ENCODE measurements around the gene SYK.
"Not testable (repeated sequence)": the region's sequence is repeated elsewhere in the genome, so short reads cannot be mapped to it uniquely, and the experiment has no call there.

SYK gene

DNA sequence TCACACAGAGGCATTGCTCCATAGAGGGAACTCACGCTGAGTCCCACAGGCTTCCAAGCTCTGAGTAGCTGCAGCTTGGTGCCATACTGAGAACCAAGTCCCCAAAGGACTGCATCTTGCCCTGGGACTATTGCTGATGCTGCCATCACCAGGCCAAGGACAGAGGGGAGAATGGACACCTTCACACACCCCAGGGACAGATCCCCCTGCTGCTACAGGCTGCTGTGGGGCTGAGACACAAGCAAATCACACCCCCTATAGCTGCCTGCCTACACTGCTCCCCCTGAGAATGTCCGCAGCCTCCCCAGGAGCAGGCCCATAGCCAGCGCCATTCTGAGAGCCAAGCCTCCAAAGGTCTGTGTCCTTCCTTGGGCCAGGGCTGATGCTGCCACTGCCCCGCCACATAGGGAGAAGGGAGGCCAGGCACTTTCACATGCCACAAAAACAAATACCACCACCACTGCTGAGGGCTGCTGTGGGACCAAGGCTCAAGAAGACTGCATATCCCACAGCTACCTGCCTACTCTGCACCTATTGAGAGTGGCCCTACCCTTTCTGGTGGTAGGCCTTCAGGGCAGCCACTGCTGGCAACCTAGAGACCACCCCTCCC is 81.5 kb downstream of the SYK start:
- no peak for DNase-seq

DNA sequence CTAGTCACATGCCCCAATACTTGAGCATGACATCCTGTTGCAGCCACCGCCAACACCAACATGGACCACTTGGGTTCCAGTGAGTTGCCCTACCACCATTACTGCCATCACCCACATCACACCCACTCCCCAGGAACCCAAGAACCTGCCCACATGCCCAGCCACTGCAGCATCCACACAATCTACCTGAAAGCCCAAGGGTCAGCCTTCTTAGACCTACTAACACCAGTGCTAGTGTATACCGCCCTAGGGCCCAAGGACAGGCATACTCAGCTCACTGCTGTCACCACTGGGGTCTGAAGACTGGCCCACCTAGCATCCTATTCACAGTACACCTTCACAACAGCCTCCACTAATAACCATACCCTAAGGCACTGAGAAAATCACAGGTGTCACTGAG is 82.0 kb downstream of the SYK start:
- DNase-seq: no peak

DNA sequence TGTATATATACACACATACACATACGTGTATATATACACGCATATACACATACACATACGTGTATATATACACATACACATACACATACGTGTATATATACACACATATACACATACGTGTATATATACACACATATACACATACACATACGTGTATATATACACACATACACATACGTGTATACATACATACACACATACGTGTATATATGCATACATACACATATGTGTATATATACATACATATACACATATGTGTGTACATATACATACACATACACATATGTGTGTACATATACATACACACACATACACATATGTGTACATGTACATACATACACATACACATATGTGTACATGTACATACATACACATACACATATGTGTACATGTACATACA is 82.6 kb downstream of the SYK start:
- no peak for DNase-seq

DNA sequence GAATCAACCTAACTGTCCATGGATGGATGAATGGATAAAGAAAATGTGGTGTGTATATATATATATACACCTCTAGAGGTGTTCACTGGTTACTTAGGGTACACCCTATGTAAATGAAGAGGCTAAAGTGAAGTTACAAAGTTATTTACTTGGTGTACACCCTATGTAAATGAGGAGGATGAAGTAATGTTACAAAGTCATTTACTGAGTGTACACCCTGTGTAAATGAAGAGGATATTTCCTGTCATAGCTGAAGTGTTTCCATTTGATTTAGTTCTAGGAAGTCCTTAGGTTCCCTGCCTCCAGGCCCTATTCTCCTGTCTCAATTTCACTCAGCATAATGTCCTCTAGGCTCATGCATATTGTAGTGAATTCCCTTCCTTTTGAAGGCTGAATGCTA is 85.2 kb downstream of the SYK start:
- DNase-seq: not testable (repeated sequence)

DNA sequence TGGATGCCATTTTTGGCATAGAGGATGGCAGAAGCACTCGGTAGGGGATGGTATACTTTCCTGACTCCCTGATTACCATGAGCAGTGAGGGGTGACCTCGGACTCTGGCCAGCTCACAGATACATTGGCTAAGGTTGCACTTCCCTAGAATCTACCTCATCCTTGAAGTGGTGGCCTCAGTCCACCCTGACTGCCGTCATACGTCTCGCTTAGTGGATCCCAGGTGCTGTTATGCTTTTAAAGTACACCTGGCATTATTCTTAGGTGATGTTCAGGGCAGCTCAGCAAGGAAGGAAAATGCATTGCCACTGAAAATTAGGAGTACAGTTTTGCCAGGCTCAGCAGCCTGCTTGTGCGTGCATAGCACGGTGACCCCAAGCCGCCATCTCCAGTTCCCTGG is 87.3 kb downstream of the SYK start:
- no peak for DNase-seq

DNA sequence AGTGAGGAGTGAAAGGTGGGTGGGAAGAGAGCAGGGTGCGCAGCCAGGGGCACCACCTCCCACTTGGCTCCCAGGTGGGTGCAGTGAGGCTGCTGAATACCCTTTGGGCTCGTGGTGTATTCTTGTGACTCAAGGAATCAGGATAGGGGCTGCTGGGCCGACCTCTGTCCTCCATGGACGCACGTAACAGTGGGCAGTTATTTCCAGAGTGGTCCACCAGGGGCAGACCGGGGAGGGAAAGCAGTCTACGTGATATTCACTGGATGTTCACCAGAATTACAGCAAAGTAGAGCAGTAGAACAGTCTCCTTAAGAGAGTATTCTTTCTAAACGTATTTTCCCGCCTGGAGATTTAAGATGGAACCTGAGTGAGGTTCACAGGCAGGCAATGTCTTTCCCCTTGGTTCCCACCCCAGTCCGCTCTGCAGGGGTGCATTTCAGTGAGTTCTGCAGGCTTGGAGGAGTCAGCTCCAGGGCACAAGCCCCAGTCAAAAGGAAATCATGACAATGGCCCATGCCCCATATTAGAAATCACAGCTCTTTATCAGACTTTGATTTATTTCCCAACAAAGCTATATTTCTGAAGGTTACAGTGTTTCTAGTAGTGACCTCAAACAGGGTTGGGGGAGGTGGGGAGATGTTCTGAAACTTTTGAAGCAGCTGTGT is 88.7 kb downstream of the SYK start:
- DNase-seq: no peak

DNA sequence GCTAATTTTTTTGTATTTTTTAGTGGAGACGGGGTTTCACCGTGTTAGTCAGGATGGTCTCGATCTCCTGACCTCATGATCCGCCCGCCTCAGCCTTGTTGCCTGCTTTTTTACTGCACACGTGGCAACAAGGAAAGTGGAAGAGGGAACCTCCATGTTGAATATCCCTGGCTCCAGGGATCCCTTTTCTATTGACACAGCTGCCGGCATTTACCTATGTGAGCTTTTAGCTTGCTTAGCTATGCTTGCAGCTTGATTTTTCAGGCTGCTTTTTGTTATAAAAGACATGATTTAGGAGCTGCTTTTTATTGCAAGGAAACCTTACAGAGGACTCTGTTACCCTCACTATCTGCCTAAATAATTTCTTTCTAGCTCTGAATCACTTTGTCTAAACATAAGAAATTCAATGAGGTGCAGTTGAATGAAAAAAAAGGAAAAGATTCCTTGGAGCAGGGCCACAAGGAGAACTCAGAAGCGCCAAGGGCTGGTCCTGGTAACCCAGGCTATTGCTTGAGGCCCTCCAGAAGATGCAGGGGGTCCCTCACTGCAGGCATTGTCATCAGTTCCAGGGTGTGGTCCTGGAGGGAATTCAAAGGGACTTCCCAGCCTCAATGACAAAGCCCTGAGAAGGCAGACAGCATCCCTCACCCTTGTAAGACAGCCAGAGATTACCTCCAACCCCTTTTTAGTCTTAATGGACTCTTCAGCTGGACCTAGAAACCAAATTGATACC is 89.9 kb downstream of the SYK start:
- DNase-seq: no peak

DNA sequence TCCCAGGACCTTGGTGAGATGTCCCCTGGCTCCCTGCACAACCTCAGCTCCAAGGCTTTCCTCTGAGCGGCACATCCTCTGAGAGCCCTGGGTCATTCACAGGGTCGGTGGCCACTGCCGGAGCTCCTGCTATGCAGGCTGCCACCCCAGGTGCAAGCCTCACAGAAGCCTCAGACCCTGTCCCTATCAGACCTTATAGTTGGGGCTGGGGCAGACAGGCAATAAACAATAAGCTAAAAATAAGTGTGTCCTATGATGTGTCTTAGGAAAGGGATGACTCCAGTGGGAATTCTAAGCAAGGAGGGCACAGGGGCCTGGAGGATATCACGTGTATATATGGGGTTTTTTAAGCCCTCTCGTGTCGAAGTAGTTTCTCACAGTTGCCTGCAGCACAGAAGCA is 91.3 kb downstream of the SYK start:
- DNase-seq: no peak

DNA sequence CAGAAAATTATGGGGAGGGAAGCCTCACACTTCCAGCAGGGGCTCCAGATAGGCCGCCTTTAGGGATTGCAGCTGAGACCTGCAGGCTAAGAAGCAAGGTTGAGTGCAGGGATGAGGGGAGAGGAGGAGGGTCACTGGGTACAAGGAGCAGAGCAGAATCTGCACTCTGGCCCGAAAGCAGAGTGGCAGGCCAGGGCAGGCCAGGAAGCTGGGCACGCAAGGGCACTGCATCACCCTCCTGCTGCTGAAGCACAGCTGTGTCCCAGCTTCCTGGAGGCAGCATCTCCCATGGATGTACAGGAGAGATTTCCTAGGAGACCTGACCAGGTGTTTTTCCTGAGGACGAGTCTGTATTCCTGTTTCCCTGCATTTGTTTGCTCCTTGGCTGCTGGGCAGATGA is 92.1 kb downstream of the SYK start:
- DNase-seq: no peak

DNA sequence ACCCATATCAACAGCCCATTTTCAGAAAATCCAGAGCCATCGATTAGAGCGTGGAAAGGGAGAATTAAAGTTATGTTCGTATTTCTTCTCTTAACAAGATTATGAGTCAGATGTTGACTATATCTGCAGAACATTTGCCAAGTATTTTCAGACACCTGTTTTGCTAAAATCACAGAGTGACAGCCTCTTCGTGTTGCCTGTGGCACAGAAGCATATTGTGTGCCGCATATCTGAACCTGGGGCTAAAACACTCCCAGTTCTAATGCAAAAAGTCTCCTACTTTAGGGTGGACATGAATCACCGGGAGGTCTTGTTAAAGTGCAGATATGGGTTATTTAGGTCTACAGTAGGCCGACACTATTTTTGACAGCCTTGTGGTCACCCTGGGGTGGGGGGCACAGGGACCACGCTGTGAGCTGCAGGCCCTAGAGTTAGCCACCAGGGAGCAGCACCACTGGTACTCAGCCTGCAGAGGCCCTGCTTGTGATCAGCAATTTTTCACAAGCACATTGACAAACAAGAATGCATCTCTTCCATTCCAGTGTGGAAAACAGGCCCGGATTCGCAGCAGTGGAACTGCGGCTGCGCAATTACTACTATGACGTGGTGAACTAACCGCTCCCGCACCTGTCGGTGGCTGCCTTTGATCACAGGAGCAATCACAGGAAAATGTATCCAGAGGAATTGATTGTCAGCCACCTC is 93.5 kb downstream of the SYK start:
- DNase-seq: no peak

DNA sequence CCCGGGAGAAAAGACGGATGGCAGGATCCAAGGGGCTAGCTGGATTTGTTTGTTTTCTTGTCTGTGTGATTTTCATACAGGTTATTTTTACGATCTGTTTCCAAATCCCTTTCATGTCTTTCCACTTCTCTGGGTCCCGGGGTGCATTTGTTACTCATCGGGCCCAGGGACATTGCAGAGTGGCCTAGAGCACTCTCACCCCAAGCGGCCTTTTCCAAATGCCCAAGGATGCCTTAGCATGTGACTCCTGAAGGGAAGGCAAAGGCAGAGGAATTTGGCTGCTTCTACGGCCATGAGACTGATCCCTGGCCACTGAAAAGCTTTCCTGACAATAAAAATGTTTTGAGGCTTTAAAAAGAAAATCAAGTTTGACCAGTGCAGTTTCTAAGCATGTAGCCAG is 94.2 kb downstream of the SYK start:
- DNase-seq: no peak

DNA sequence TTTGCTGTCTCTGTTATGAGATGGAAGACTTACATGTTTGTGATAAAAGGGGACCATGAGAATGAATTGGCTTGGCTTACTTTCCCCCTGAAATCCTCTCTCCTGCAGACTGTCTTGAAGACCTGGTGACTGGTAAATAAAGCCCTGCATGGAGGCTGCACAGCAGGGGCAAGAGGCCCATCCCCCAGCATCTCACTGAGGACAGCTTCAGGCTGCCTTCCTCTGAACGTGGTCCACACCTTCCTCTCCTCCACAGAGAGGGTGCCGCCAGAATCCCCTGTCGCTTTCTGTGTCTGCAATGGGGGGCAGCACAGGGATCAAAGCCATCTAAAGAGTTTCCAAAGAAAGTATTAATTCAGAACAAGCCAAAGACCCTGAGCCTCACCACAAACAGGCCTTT is 94.6 kb downstream of the SYK start:
- no peak for DNase-seq

DNA sequence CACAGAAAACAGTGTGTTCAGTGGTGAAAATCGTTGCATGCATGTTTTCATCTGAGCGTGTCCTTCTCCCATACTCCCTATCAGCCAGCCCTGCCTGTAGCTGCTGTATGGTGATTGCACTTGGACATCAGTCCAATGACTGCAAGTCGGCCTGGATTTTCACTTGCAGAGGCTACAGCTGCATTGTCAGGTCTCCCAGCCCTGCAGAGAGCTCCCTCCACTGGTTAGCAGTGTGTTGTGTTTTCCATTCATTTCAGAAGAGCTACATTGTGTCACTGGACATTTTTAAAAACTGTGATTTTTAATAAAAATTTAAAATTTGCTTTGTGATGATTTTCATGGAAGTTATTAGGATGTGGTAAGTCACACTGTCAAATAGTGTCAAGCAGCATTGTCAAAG is 96.6 kb downstream of the SYK start:
- DNase-seq: no peak

DNA sequence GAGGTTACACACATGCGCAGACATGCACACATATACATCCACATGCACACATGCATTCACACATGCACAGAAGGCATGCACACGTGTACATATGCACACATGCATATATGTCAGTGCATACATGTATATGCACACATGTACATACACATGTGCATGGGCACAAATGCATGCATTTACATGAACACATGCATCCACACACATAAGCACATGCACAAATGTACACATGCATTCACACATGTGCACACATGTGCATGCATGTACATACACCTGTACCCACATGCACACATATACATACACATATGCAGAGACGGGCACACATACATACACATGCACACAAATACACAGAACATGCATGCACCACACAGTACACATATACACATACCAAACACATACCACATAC is 97.7 kb downstream of the SYK start:
- no peak for DNase-seq

DNA sequence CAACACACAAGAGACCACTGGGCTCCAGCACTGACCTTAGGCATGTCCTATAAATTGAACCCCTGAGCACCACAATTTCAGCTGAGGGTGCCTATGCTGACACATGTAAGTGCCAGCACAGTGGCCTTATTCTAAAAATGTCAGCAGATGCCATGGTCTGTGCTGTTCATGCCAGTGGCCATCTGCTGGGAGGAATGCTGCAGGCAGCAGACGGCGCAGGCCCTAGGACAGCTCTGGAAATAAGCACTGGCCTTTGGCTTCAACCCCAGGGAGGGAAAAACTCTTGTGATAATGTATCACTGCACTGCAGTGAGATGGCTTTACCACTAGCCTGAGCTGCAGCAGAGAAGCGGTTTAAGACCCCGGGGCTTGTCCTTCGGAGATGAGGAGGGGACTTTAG is 98.5 kb downstream of the SYK start:
- DNase-seq: no peak

DNA sequence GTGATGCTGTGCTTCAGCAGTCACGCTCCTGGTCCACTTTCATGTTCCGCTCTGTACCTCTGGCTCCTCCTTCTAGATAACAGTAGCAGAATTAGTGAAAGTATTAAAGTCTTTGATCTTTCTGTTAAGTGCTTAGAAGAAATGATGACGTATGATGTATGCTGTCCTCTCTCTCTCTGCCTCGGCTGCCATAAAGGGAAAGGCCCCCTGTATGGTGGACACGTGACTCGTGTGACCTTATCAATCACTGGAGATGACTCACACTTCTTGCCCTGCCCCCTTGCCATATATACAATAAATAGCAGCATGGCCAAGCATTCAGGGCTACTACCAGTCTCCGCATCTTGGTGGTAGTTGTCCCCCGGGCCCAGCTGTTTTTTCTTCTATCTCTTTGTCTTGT is 100.3 kb downstream of the SYK start:
- DNase-seq: no peak

DNA sequence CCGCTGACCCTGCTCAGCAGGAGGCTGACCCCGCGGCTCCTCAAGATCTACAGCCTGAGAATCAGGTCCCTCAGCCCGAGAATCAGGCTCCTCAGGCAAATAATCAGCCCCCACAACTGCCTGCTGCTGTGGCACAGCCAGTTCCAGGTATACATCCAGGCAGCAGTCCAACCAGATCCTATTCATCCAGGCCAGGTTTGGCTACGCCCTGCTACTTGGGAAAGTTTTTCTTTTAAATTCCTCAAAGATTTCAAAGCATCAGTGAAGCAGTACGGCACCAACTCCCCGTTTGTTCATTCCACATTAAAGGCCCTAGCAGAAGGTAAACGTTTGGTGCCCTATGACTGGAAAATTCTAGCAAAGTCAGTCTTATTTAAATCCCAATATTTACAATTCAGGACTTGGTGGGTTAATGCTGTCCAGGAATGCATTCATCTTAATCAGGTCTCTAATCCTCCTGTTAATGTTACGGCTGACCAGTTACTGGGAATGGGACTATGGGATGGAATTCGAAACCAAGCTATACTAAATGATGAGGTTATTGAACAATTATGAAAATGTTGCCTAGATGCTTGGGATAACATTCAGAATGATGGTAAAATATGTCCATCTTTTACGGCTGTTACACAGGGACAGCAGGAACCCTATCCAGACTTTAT is 102.3 kb downstream of the SYK start:
- no peak for DNase-seq

DNA sequence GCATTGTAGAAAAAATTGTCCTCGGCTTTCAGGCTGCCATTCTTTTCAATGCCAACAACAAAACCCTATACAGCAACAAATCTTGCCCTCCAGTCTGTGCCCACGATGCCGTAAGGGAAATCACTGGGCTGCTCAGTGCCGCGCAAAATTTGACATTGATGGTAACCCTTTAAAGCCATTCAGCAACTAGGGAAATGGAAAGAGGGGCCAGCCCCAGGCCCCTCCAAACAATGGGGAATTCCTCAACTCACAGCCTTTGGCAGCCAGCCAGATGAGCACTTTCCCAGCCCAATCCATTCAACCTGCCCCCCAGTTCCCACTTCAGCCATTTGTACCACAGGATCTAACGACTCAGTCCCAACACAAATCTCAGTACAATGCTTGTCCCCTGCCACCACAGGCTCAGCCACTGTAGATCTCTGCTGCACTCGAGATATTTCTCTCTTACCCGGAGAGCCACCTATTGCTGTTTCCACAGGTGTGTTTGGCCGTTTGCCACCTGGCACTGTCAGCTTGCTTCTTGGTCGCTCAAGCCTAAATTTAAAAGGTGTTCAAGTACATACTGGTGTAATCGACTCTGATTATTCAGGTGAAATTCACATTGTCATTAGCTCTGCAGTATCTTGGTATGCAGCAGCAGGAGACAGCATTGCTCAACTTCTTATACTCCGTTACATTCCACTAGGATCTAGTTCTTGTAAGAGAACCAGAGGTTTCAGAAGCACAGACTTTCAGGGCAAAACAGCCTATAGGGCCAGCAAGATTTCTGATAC is 103.3 kb downstream of the SYK start:
- no peak for DNase-seq

DNA sequence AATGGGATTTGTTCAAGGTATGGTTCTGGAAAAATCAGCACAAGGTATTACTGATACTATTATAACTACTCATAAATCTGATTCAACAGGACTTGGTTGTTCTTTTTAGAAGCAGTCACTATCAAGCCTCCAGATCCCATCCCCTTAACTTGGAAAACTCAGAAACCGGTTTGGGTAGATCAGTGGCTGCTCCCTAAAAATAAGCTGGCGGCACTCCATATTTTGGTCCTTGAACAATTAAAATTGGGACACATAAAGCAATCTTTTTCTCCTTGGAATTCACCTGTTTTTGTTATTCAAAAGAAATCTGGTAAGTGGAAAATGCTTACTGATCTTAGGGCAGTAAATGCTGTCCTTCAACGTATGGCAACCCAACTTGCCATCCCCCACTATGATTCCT is 104.2 kb downstream of the SYK start:
- no peak for DNase-seq

DNA sequence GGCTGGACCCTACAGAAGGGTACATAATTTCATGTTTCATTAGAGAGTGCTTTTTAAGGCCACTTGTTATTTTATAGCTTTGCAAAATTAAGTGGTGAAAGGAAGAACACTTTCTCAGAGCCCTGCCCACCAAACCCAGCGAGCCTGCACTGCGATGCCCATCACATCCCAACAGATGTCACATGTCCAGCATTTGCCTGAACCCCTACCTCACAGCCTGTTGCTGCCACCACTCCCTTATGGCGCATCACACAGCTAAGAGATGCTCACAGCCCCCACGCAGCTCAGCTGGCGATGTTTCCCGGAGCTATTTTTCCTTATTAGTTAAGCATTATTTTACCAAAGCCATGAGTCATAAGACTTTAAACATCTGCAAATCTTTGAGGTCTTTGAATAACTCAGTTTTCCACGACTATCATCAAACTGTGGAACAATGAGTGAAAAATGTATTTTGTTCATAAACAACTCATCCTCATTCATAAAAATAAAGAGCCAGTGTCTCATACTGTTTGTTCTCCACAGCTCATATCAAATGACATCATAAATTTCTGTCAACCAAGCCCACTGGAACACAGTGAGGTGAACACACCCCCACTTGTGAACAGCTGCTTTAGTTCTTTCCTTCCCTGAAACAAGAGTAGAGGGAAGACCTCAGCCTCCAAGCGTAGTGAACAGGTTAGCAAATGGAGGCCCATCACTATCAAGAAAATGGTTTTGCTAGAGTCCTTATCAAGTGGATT is 104.9 kb downstream of the SYK start:
- no peak for DNase-seq

DNA sequence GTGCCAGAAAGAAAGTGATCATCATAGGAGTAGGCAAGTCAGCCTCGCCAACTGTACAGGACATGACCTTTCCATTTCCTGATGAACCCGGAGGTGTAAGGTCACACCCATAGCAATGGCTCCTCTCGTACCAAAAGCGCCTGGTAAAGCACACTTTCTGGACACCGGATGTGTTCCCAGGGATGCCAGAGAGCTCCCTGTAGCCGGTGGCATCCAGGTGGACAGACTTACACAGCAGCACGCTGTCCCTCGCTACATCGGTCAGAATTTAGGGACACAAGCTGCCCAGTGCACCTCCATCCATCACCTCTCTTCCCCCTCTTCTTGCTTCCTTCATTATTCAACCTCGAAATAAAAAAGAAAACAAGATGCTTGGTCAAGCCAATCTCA is 105.4 kb downstream of the SYK start:
- DNase-seq: no peak

DNA sequence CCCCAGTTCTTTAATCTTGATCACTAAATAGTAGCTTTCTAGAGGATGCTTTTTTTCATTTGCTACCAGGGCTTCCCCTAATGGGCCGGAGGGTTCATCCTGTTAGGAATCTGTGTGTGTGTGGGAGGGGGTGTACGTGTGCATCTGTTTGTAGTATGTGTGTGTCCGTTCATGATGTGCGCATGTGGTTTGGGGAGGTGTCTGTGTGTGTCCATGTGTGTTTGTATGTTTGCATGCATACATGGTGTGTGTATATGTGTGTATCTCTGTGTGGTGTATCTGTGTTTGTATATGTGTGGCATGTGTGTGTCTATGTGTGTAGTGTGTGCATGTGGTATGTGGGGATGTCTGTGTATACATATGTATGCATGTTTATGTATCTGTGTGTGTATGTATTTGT is 106.2 kb downstream of the SYK start:
- DNase-seq: no peak
